Measurements from ENCODE around the gene RETREG2. TPM values are rescaled to one million over a fixed set of nuclear protein-coding genes. Genes with fewer than 3 reads are reported as not detected.

The RETREG2 gene
- total and polyA plus RNA-seq, 4 experiments from 2014 or later, result 76.5 to 128 (median 103) TPM

DNA sequence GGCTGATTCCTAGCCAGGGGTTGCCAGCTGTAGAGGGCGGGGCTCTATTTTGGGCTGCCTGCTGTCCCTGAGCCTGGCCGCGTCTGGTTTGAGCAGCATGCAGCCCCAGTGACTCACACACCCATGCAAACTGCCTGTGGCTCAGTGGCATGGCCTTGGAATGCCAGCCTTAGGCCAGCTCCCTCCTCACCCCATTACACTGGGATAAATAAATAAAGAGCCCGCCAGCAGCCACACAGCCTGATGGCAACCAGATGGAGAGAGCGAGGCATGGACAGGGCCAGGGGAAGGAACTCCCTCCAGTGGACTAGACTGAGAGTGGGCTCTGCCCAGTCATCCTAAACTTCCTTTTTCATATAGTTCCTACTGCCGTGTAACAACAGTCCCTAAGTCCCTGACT lies 35.7 kb upstream of the RETREG2 start:
- no peaks in the 10 kb centered on the region for H3K27me3 Mint-ChIP-seq
- Histone ChIP-seq H3K27ac (ENCODE audit: low read depth, low read length) (no peak overlapping the region), H3K4me3 (ENCODE audit: low read length in 2 of 2) (no peak overlapping the region), H3K27me3 (ENCODE audit: insufficient read depth, low read length) (no peaks in the 10 kb centered on the region), H3K9me3 (ENCODE audit: control insufficient read depth in 1 of 2, low read length in 2 of 2) (no peaks in the 10 kb centered on the region), H3K4me1 (ENCODE audit: insufficient read depth, low read length) (no peaks in the 10 kb centered on the region), H3K36me3 (ENCODE audit: insufficient read depth, low read length) (peaks cover 9% of the 10 kb centered on the region)
- H3K36me3 Mint-ChIP-seq, result peaks cover 68 to 73% of the 10 kb centered on the region in 2 donors
- peak overlapping the region in 1 of 7 donors; percentile 60 for H3K27ac Mint-ChIP-seq
- ChIA-PET POLR2A (ENCODE audit: partially characterized antibody) (interaction anchor here (1.0 kb wide), 1 partner anchor 10 kb away, joined by 3 read pairs; no protein-coding TSS in a partner anchor), CTCF (ENCODE audit: partially characterized antibody) (interaction anchor here (0.9 to 6.4 kb wide), 3 partner anchors 13 to 23 kb away, joined by 3 to 37 read pairs (median 26); no protein-coding TSS in a partner anchor)
- H3K4me3 Mint-ChIP-seq, result no peak overlapping the region
- H3K9me3 Mint-ChIP-seq, result peaks cover 0 to 2% (median 0%) of the 10 kb centered on the region in 8 donors
- no peak for DNase-seq
- intact Hi-C loops (cut with micrococcal nuclease), result no loop called here
- peaks cover 0 to 5% (median 1%) of the 10 kb centered on the region in 4 donors for H3K4me1 Mint-ChIP-seq

DNA sequence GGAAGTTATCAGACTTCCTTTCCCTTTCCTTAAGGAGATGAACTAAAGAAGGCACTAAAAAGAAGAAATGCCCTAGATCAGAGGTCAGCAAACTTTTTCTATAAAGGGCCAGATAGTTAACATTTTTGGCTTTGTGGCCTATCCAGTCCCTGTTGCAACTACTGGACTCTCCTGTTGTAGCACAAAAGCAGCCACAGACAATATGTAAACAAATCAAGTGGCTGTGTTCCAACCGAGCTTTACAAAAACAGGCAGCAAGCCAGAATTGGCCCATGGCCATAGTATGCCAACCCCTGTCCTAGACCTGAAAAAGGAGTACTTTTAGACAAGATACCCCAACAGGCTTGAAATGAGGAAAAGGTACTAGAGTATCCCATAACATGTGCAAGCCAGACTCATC lies 28.4 kb upstream of the RETREG2 start:
- Mint-ChIP-seq H3K4me1 (peaks cover 0 to 5% (median 0%) of the 10 kb centered on the region in 4 donors), H3K27ac (no peak overlapping the region), H3K27me3 (no peaks in the 10 kb centered on the region), H3K36me3 (peaks cover 41 to 51% of the 10 kb centered on the region in 2 donors), H3K4me3 (no peak overlapping the region), H3K9me3 (no peaks in the 10 kb centered on the region)
- intact Hi-C loops (cut with micrococcal nuclease), result no loop called here
- Histone ChIP-seq H3K27me3 (ENCODE audit: insufficient read depth, low read length) (no peaks in the 10 kb centered on the region), H3K4me1 (ENCODE audit: insufficient read depth, low read length) (no peaks in the 10 kb centered on the region), H3K4me3 (ENCODE audit: low read length in 2 of 2) (no peak overlapping the region), H3K9me3 (ENCODE audit: control insufficient read depth in 1 of 2, low read length in 2 of 2) (no peaks in the 10 kb centered on the region), H3K27ac (ENCODE audit: low read depth, low read length) (no peak overlapping the region), H3K36me3 (ENCODE audit: insufficient read depth, low read length) (peaks cover 16% of the 10 kb centered on the region)
- POLR2A ChIA-PET (ENCODE audit: partially characterized antibody), result interaction anchor here (1.2 kb wide), 1 partner anchor 10 kb away, joined by 3 read pairs; no protein-coding TSS in a partner anchor
- CTCF ChIA-PET (ENCODE audit: partially characterized antibody), result interaction anchor here (0.8 to 1.2 kb wide), 3 partner anchors 10 to 144 kb away, joined by 3 to 5 read pairs (median 4); no protein-coding TSS in a partner anchor
- DNase-seq, result no peak

DNA sequence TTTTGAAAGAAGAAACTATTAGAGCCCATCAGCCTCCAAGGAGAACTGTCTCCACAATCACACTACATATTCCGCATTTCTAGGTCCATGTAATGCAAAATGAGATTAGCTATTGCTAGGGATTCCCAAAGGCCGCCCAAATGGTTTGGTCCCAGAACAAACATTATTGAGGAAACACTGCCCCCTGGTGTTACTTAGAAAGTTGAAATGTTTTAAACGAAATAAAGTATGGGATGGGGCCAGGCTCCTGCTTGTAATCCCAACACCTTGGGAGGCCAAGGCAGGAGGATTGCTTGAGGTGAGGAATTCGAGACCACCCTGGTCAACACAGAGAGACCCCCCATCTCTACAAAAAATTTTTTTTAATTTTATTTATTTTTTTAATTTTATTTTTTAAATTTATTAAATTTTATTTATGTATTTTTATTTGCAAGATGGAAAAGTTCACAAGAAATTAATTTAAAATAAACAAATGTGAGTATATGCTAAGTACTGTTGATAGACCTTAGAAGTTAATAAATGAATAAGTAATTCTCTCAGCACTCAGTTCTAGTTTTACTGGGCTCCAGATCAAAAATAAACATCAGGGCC lies 22.9 kb upstream of the RETREG2 start:
- H3K4me1 ChIP-seq (ENCODE audit: insufficient read depth, low read length), result peaks cover 6% of the 10 kb centered on the region
- no peaks in the 10 kb centered on the region for H3K9me3 ChIP-seq (ENCODE audit: control insufficient read depth in 1 of 2, low read length in 2 of 2)
- ChIA-PET POLR2A (ENCODE audit: partially characterized antibody) (interaction anchor here (1.0 to 1.5 kb wide), 3 partner anchors 21 to 154 kb away, joined by 3 read pairs; partner anchors contain the start of gene CNPPD1), CTCF (ENCODE audit: partially characterized antibody) (interaction anchor here (0.7 to 10.3 kb wide), 25 partner anchors 11 to 497 kb away, joined by 3 to 186 read pairs (median 6); partner anchors contain the start of genes ABCB6, CNPPD1, IHH and SLC23A3)
- peaks cover 26% of the 10 kb centered on the region for H3K36me3 ChIP-seq (ENCODE audit: insufficient read depth, low read length)
- no peak overlapping the region for H3K4me3 ChIP-seq (ENCODE audit: low read length in 2 of 2)
- DNase-seq, result peak in 4 of 5 donors; percentile 50 to 62 (median 56)
- Mint-ChIP-seq H3K9me3 (peaks cover 0 to 2% (median 0%) of the 10 kb centered on the region in 8 donors), H3K27me3 (no peaks in the 10 kb centered on the region), H3K4me3 (no peak overlapping the region), H3K4me1 (peaks cover 7 to 9% (median 8%) of the 10 kb centered on the region in 4 donors), H3K27ac (no peak overlapping the region), H3K36me3 (peaks cover 34 to 41% of the 10 kb centered on the region in 2 donors)
- intact Hi-C loops (cut with micrococcal nuclease), result loop anchor here (1.0 to 2.0 kb wide), 6 partner anchors 97 to 302 kb away; no protein-coding TSS in a partner anchor
- H3K27ac ChIP-seq (ENCODE audit: low read depth, low read length), result no peak overlapping the region
- no peaks in the 10 kb centered on the region for H3K27me3 ChIP-seq (ENCODE audit: insufficient read depth, low read length)

DNA sequence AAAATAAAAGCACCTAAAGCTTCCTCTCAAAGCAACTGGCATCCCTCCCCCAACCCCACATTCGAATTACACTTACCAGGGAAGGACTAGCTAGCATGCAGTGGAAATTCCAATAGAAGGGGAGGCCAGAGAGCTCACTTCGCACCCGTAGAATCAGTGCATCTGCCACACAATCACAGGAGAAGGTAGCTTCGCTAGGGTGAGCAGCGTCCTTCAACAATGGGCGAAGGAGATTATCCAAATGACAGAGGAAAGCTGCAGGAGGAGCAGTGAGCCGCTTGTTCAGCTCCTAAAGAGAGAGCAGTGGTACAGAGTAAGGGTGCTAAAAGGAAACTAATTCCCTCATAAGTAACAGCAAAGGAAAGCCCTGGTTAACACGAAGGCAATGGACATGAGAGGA lies 20.7 kb upstream of the RETREG2 start:
- Histone ChIP-seq H3K36me3 (ENCODE audit: insufficient read depth, low read length) (peaks cover 26% of the 10 kb centered on the region), H3K9me3 (ENCODE audit: control insufficient read depth in 1 of 2, low read length in 2 of 2) (no peaks in the 10 kb centered on the region), H3K27ac (ENCODE audit: low read depth, low read length) (no peak overlapping the region), H3K4me1 (ENCODE audit: insufficient read depth, low read length) (peaks cover 12% of the 10 kb centered on the region), H3K4me3 (ENCODE audit: low read length in 2 of 2) (no peak overlapping the region), H3K27me3 (ENCODE audit: insufficient read depth, low read length) (no peaks in the 10 kb centered on the region)
- peaks cover 15 to 21% (median 18%) of the 10 kb centered on the region in 4 donors for H3K4me1 Mint-ChIP-seq
- DNase-seq, result no peak
- POLR2A ChIA-PET (ENCODE audit: partially characterized antibody), result interaction anchor here (10.6 kb wide), 1 partner anchor 19 kb away, joined by 123 read pairs; the partner anchor contains the start of genes CNPPD1 and RETREG2
- H3K27me3 Mint-ChIP-seq, result no peaks in the 10 kb centered on the region
- H3K27ac Mint-ChIP-seq, result peak overlapping the region in 1 of 7 donors; percentile 54
- intact Hi-C loops (cut with micrococcal nuclease), result no loop called here
- H3K36me3 Mint-ChIP-seq, result peaks cover 28 to 39% of the 10 kb centered on the region in 2 donors
- CTCF ChIA-PET (ENCODE audit: partially characterized antibody), result interaction anchor here (0.7 to 10.3 kb wide), 15 partner anchors 14 to 177 kb away, joined by 3 to 186 read pairs (median 5); partner anchors contain the start of genes ABCB6, ANKZF1, ATG9A and CNPPD1
- no peak overlapping the region for H3K4me3 Mint-ChIP-seq
- peaks cover 0 to 4% (median 0%) of the 10 kb centered on the region in 8 donors for H3K9me3 Mint-ChIP-seq

DNA sequence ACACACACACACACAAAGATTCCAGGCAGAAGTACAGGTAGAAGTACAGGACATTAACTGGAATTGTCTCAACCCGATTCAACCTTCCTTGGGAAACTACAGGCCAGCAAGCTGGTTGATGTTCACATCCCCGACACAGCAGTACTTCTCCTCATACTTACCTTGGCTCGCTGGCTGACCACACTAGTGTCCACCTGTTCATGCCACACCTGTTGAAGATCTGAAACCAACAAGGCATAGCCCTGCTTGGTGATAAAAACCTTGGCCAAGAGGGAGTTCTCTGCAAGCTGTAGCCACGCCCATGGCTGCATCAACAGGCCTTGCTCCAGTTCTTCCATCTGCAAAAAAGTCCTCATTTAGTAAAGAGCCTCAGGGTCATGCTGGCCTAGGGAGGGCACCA lies 20.1 kb upstream of the RETREG2 start:
- Histone ChIP-seq H3K27me3 (ENCODE audit: insufficient read depth, low read length) (no peaks in the 10 kb centered on the region), H3K9me3 (ENCODE audit: control insufficient read depth in 1 of 2, low read length in 2 of 2) (no peaks in the 10 kb centered on the region), H3K36me3 (ENCODE audit: insufficient read depth, low read length) (peaks cover 26% of the 10 kb centered on the region), H3K4me1 (ENCODE audit: insufficient read depth, low read length) (peaks cover 12% of the 10 kb centered on the region), H3K27ac (ENCODE audit: low read depth, low read length) (no peak overlapping the region), H3K4me3 (ENCODE audit: low read length in 2 of 2) (no peak overlapping the region)
- Mint-ChIP-seq H3K4me1 (peaks cover 15 to 21% (median 18%) of the 10 kb centered on the region in 4 donors), H3K4me3 (no peak overlapping the region), H3K27me3 (no peaks in the 10 kb centered on the region), H3K36me3 (peaks cover 28 to 37% of the 10 kb centered on the region in 2 donors), H3K27ac (no peak overlapping the region), H3K9me3 (peaks cover 0 to 4% (median 0%) of the 10 kb centered on the region in 8 donors)
- CTCF ChIA-PET (ENCODE audit: partially characterized antibody), result interaction anchor here (1.4 to 10.3 kb wide), 16 partner anchors 14 to 155 kb away, joined by 3 to 186 read pairs (median 18); partner anchors contain the start of genes ABCB6, CNPPD1, GLB1L and IHH
- no peak for DNase-seq
- intact Hi-C loops (cut with micrococcal nuclease), result no loop called here
- POLR2A ChIA-PET (ENCODE audit: partially characterized antibody), result interaction anchor here (0.9 to 10.6 kb wide), 5 partner anchors 18 to 137 kb away, joined by 3 to 123 read pairs (median 9); partner anchors contain the start of genes ANKZF1, ATG9A, CNPPD1 and RETREG2

DNA sequence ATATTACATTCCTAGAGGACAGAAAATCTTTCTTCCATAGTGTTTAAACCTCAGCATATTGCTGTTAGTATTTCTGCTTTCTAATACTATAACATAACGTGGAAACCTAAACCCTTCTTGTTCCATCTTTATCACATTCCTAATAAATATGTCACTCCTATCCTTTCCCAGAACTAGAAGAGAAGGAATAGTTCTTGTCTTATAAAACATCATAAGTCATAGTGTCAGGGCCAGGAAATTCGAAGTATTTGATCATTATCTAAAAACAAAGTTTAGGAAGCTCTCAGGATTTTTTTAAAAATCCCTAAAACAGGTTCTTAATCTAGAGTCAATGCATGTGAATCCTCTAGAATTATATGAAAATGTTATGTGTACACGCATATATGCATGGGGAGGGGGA lies 19.5 kb upstream of the RETREG2 start:
- peaks cover 15 to 21% (median 18%) of the 10 kb centered on the region in 4 donors for H3K4me1 Mint-ChIP-seq
- Histone ChIP-seq H3K27me3 (ENCODE audit: insufficient read depth, low read length) (no peaks in the 10 kb centered on the region), H3K9me3 (ENCODE audit: control insufficient read depth in 1 of 2, low read length in 2 of 2) (no peaks in the 10 kb centered on the region), H3K36me3 (ENCODE audit: insufficient read depth, low read length) (peaks cover 23% of the 10 kb centered on the region), H3K27ac (ENCODE audit: low read depth, low read length) (no peak overlapping the region), H3K4me3 (ENCODE audit: low read length in 2 of 2) (no peak overlapping the region), H3K4me1 (ENCODE audit: insufficient read depth, low read length) (peaks cover 12% of the 10 kb centered on the region)
- intact Hi-C loops (cut with micrococcal nuclease), result no loop called here
- ChIA-PET CTCF (ENCODE audit: partially characterized antibody) (interaction anchor here (0.7 to 10.3 kb wide), 27 partner anchors 10 to 229 kb away, joined by 3 to 186 read pairs (median 5); partner anchors contain the start of genes ABCB6, CNPPD1, DNAJB2 and DNPEP), POLR2A (ENCODE audit: partially characterized antibody) (interaction anchor here (0.9 to 10.6 kb wide), 9 partner anchors 17 to 136 kb away, joined by 3 to 123 read pairs (median 9); partner anchors contain the start of genes ANKZF1, ATG9A, CNPPD1 and RETREG2)
- peak overlapping the region in 1 of 8 donors; percentile 9 for H3K4me3 Mint-ChIP-seq
- peaks cover 23 to 32% of the 10 kb centered on the region in 2 donors for H3K36me3 Mint-ChIP-seq
- H3K27me3 Mint-ChIP-seq, result no peaks in the 10 kb centered on the region
- DNase-seq, result no peak
- peaks cover 0 to 4% (median 0%) of the 10 kb centered on the region in 8 donors for H3K9me3 Mint-ChIP-seq
- peak overlapping the region in 2 of 7 donors; percentile 23 to 86 for H3K27ac Mint-ChIP-seq

Data from CD4-positive, alpha-beta memory T cell (primary cell).